Caco-2 (cell line): ENCODE data around the gene SPEG. TPM values are rescaled to one million over a fixed set of nuclear protein-coding genes. Genes with fewer than 3 reads are reported as not detected.

Source experiments
- BruUV-seq: library from RNA; stranded (reverse); fragments of 400-500 nt; replicated peaks from 2 replicates; lab custom pipeline; 2021; lab: Mats Ljungman, UMichigan
- CTCF ChIA-PET: fragments of 300-600 bp; sonication (Branson Sonifier 250); formaldehyde crosslinking; loops from one replicate; lab custom pipeline; 2022; ENCODE audit warnings: antibody characterized with exemption; lab: Charles Lee
- POLR2A ChIA-PET: fragments of 300-600 bp; sonication (Branson Sonifier 250); formaldehyde crosslinking; loops from one replicate; lab custom pipeline; 2022; ENCODE audit warnings: antibody characterized with exemption; lab: Charles Lee
- DNase-seq, 2 experiments: peaks; one replicate each; pipeline versions ENCODE4 v3.0.0 to v3.0.0-alpha.2; 2020 to 2022
- H3K27me3 ChIP-seq: replicated peaks from 2 replicates; pipeline ENCODE4 v1.6.0; 2011; ENCODE audit warnings: low read length; ENCODE audit not compliant: control insufficient read depth, insufficient read depth
- H3K36me3 ChIP-seq: 2 replicates; pipeline ENCODE4 v1.5.1; 2011; ENCODE audit warnings: low read length; ENCODE audit not compliant: control insufficient read depth, insufficient read depth
- H3K4me1 ChIP-seq: fragments of 250-450 bp; sonication (Bioruptor Pico); 2 replicates; pipeline ENCODE4 v1.5.1; 2020; ENCODE audit warnings: mild to moderate bottlenecking
- H3K4me3 ChIP-seq: 2 replicates; pipeline ENCODE4 v1.5.1; 2011; ENCODE audit warnings: low read depth, mild to moderate bottlenecking, control low read depth, low read length
- H3K9me3 ChIP-seq: fragments of 250-450 bp; sonication (Bioruptor Pico); 2 replicates; pipeline ENCODE4 v1.5.1; 2020; ENCODE audit warnings: mild to moderate bottlenecking, moderate library complexity
- H3K27ac Mint-ChIP-seq: one replicate; pipeline ENCODE4 v1.8.0; 2022; ENCODE audit warnings: mixed read lengths; ENCODE audit not compliant: unreplicated experiment
- H3K27me3 Mint-ChIP-seq: one replicate; pipeline ENCODE4 v1.8.0; 2022; ENCODE audit warnings: mixed read lengths; ENCODE audit not compliant: insufficient read depth, unreplicated experiment
- H3K36me3 Mint-ChIP-seq: one replicate; pipeline ENCODE4 v1.8.0; 2022; ENCODE audit warnings: mild to moderate bottlenecking, mixed read lengths; ENCODE audit not compliant: insufficient read depth, unreplicated experiment
- H3K4me1 Mint-ChIP-seq: one replicate; pipeline ENCODE4 v1.8.0; 2022; ENCODE audit warnings: low read depth, mixed read lengths; ENCODE audit not compliant: unreplicated experiment
- H3K4me3 Mint-ChIP-seq: one replicate; pipeline ENCODE4 v1.8.0; 2022; ENCODE audit warnings: mild to moderate bottlenecking, moderate library complexity, mixed read lengths; ENCODE audit not compliant: unreplicated experiment
- H3K9me3 Mint-ChIP-seq: one replicate; pipeline ENCODE4 v1.8.0; 2022; ENCODE audit warnings: mixed read lengths; ENCODE audit not compliant: unreplicated experiment
- intact Hi-C: fragments of 100-400 bp; cut with micrococcal nuclease; formaldehyde crosslinking; loops from one replicate; pipeline ENCODE4 v1.10.0; 2022; ENCODE audit not compliant: unreplicated experiment
- total RNA-seq: library from RNA; stranded (reverse); gene quantifications from 2 replicates; pipeline ENCODE4 v1.2.3, GENCODE V29; 2022
- TF ChIP-seq, protein P1 (sequence below), 2 experiments: fragments of 200-600 bp in 1 of 2; IDR thresholded peaks; 1 replicate in 1 of 2; 2 replicates in 1 of 2; pipeline versions ENCODE4 v1.5.1 to v1.8.0; 2011 to 2022; ENCODE audit warnings: antibody characterized with exemption in 1 of 2, control low read depth in 1 of 2, inconsistent platforms in 1 of 2, low read depth in 1 of 2, low read length in 1 of 2, mild to moderate bottlenecking in 1 of 2, moderate library complexity in 1 of 2; ENCODE audit not compliant: insufficient read depth in 1 of 2, severe bottlenecking in 1 of 2, unreplicated experiment in 1 of 2

Gene SPEG
- total RNA-seq, 1 experiment from 2014 or later = 18.6 TPM

DNA sequence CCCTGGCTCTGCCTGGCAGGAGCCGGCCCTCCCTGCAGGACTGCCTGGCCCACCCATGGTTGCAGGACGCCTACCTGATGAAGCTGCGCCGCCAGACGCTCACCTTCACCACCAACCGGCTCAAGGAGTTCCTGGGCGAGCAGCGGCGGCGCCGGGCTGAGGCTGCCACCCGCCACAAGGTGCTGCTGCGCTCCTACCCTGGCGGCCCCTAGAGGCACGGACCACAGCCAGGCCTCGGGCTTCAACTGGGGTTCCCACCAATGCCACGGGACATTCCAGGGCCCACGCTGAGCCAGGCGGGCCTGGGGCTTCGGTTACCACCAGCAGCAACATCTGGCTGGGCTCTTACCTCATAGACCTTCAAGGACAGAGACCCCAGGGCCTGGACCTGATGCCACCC is 57.9 kb downstream of the SPEG start:
- Mint-ChIP-seq H3K36me3 (no peaks in the 10 kb centered on the region), H3K27me3 (peaks cover 15% of the 10 kb centered on the region), H3K4me1 (no peaks in the 10 kb centered on the region), H3K4me3 (no peak overlapping the region), H3K9me3 (no peaks in the 10 kb centered on the region), H3K27ac (no peak overlapping the region)
- intact Hi-C loops = no loop called here
- DNase-seq = no peak
- CTCF ChIA-PET = interaction anchor here (0.5 to 2.4 kb wide), 5 partner anchors 17 to 106 kb away, joined by 4 to 14 read pairs (median 5); partner anchors contain the start of gene ASIC4
- Histone ChIP-seq H3K36me3 (no peaks in the 10 kb centered on the region), H3K4me1 (0 out of 2 replicates have a peak, but pooled peaks cover 5% of the 10 kb centered on the region), H3K4me3 (no peak overlapping the region), H3K9me3 (no peaks in the 10 kb centered on the region), H3K27me3 (no peaks in the 10 kb centered on the region)
- POLR2A ChIA-PET = no interaction called here
- no TSS peak for BruUV-seq
- TF ChIP-seq, protein P1, sequence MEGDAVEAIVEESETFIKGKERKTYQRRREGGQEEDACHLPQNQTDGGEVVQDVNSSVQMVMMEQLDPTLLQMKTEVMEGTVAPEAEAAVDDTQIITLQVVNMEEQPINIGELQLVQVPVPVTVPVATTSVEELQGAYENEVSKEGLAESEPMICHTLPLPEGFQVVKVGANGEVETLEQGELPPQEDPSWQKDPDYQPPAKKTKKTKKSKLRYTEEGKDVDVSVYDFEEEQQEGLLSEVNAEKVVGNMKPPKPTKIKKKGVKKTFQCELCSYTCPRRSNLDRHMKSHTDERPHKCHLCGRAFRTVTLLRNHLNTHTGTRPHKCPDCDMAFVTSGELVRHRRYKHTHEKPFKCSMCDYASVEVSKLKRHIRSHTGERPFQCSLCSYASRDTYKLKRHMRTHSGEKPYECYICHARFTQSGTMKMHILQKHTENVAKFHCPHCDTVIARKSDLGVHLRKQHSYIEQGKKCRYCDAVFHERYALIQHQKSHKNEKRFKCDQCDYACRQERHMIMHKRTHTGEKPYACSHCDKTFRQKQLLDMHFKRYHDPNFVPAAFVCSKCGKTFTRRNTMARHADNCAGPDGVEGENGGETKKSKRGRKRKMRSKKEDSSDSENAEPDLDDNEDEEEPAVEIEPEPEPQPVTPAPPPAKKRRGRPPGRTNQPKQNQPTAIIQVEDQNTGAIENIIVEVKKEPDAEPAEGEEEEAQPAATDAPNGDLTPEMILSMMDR (IDR thresholded peaks at IDR 0.05; ENCODE audit: insufficient read depth in 1 of 2, low read depth in 1 of 2, low read length in 1 of 2, severe bottlenecking in 1 of 2, unreplicated experiment in 1 of 2) = peak in 1 of 2 experiments; percentile 19

GRCh38 chr2:219493086-219493485 is 58.4 kb downstream of the SPEG start:
- CTCF ChIA-PET = no interaction called here
- H3K27me3 Mint-ChIP-seq = peaks cover 12% of the 10 kb centered on the region
- POLR2A ChIA-PET = no interaction called here
- no peak for DNase-seq
- no peaks in the 10 kb centered on the region for H3K9me3 ChIP-seq
- no peaks in the 10 kb centered on the region for H3K9me3 Mint-ChIP-seq
- no peak overlapping the region for H3K27ac Mint-ChIP-seq
- TF ChIP-seq, protein P1 (IDR thresholded peaks at IDR 0.05; ENCODE audit: insufficient read depth in 1 of 2, low read depth in 1 of 2, low read length in 1 of 2, severe bottlenecking in 1 of 2, unreplicated experiment in 1 of 2) = no peak
- no peaks in the 10 kb centered on the region for H3K36me3 ChIP-seq
- peaks cover 2% of the 10 kb centered on the region for H3K36me3 Mint-ChIP-seq
- no peak overlapping the region for H3K4me3 Mint-ChIP-seq
- H3K4me1 ChIP-seq = 0 out of 2 replicates have a peak, but pooled peaks cover 7% of the 10 kb centered on the region
- no peaks in the 10 kb centered on the region for H3K4me1 Mint-ChIP-seq
- no peak overlapping the region for H3K4me3 ChIP-seq
- intact Hi-C loops = no loop called here
- no TSS peak for BruUV-seq
- no peaks in the 10 kb centered on the region for H3K27me3 ChIP-seq

DNA sequence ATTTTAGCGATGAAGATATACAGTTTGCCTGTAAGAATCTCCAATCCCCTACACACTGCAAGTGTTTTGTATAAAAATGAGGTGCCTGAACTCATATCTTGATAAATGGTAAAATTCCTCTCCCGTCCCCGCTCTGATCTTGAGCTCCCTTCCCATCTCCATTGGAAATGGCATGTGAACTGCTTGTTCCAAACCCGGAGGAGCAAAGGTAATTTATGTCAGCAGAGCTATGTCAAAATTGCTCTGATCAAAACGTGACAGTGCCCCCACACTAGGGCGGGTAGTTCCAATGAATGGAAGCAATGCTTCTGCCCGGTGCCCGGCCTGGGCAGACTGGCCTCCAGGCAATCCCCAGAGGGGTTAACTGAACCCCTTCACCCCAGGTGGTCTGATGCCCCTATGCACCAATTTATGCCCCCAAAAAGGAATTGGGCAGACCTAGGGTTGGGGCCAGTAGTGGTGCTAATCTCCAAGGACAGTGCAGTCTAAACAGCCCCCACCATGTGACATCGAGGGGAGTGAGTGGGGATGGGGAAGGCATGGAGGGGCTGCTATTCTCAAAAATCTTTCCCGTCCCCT is 60.4 kb downstream of the SPEG start:
- DNase-seq = no peak
- no peak overlapping the region for H3K4me3 Mint-ChIP-seq
- TF ChIP-seq, protein P1 (IDR thresholded peaks at IDR 0.05; ENCODE audit: insufficient read depth in 1 of 2, low read depth in 1 of 2, low read length in 1 of 2, severe bottlenecking in 1 of 2, unreplicated experiment in 1 of 2) = no peak
- Histone ChIP-seq H3K4me3 (no peak overlapping the region), H3K27me3 (no peaks in the 10 kb centered on the region), H3K36me3 (no peaks in the 10 kb centered on the region), H3K9me3 (no peaks in the 10 kb centered on the region), H3K4me1 (peaks cover 11% of the 10 kb centered on the region; the same call in 1 of the 2 replicates)
- intact Hi-C loops = loop anchor here (1.0 kb wide), 1 partner anchor 35 kb away; no protein-coding TSS in a partner anchor
- no TSS peak for BruUV-seq
- ChIA-PET CTCF (interaction anchor here (0.6 to 7.2 kb wide), 22 partner anchors 9 to 195 kb away, joined by 3 to 243 read pairs (median 6); partner anchors contain the start of genes CHPF, DNPEP, OBSL1 and TMEM198), POLR2A (no interaction called here)
- H3K27me3 Mint-ChIP-seq = peaks cover 12% of the 10 kb centered on the region
- peaks cover 11% of the 10 kb centered on the region for H3K4me1 Mint-ChIP-seq
- H3K27ac Mint-ChIP-seq = no peak overlapping the region
- H3K36me3 Mint-ChIP-seq = peaks cover 11% of the 10 kb centered on the region
- no peaks in the 10 kb centered on the region for H3K9me3 Mint-ChIP-seq
